GM18508 (cell line): Measurements from ENCODE around the gene MAPT.
"Not testable (repeated sequence)": the region's sequence is repeated elsewhere in the genome, so short reads cannot be mapped to it uniquely, and the experiment has no call there.

Experiments
- ATAC-seq: cut with Tn5 transposase; IDR thresholded peaks from one replicate; pipeline ENCODE4 v1.9.1; 2021; ENCODE audit warnings: moderate number of reproducible peaks; ENCODE audit not compliant: insufficient read depth, unreplicated experiment

Gene MAPT

GRCh38 chr17:45857977-45858708 is 36.2 kb upstream of the MAPT start:
- no peak for ATAC-seq

DNA sequence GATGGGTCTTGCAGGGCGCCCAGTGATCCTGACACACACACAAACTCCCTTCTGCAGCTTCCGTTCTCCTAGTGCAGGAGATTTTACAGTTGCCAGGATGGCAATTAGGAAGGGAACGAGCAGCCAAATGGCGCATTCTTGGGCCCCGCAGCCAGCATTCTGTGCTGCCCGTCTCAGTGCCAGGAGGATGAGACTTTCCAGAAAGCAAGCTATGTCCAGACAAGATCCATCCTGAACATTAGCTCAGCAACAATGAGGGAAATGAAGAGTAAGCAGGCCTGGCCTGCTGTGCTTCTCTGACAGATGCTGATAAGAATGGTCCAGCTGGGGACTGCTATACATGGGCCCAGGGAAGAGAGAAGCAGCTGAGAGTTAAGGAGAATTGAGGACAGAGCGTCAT is 33.2 kb upstream of the MAPT start:
- ATAC-seq: no peak

GRCh38 chr17:45862127-45862526 is 32.2 kb upstream of the MAPT start:
- ATAC-seq: not testable (repeated sequence)

- no peak for ATAC-seq
Measured at GRCh38 chr17:45863857-45864654, 30.3 kb upstream of the MAPT start.

GRCh38 chr17:45867171-45867570 is 27.2 kb upstream of the MAPT start:
- no peak for ATAC-seq

GRCh38 chr17:45867702-45868101 is 26.7 kb upstream of the MAPT start:
- ATAC-seq: no peak

DNA sequence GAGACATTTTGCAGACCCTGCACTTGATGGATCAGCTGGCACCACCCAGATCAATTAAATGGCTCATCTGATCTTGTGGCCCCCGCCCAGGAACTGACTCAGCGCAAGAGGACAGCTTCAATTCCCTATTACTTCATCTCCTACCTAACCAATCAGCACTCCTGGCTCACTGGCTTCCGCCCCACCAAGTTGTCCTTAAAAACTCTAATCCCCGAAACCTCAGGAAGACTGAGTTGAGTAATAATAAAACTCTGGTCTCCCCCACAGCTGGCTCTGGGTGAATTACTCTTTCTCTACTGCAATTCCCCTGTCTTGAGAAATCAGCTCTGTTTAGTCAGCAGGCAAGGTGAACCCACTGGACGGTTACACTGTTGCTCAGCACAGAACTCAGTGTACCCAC is 26.1 kb upstream of the MAPT start:
- no peak for ATAC-seq

- ATAC-seq: no peak
Measured at GRCh38 chr17:45869676-45870341, 24.5 kb upstream of the MAPT start.

DNA sequence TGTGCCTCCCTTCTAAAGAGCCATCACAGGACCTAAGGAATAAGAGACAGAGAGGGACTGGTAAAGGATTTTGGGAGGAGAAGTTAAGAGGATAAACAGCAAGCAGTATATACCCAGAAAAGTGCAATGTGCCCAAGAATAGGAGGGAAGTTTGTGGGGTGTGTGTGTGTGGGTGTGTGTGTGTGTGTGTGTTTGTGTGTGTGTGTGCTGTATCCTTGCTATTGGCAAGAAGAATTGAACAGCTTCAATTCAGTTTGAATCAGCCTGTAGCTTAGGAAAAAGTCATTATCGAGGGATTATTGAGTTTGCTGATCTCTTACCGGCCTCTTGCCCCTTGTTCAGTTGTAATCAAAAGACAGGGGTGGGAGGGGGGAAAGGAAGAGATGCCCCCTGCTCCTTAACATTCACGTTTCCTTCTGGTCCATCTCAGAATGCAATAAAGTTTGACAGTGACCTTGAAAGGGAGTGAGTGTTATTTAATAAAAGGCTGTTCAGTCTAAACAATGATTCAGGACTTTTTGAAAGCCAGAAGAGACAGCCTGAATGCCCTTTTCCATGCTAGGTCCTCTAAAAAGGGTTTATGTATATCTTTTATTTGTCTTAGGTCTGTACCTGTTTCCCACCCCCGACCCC is 23.9 kb upstream of the MAPT start:
- ATAC-seq: no peak

GRCh38 chr17:45871718-45872117 is 22.6 kb upstream of the MAPT start:
- no peak for ATAC-seq

DNA sequence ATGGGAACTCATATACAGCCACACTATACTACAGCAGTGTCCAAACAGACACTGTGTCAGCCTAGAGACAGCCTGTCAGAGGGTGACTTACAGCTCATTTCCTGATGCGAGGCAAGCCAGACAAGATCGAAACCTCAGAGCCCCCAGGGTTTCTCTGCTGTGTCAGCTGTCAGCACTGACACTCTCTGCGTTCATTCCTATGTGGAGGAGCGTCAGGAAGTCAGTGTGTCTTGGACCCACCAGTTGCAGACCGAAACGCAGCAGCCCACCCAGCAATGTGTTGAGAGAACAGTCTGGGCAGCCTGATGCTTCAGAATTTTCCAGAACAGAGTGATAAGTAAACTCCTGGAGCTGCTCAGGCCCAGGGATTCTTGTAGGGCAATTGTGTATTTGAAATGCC is 20.6 kb upstream of the MAPT start:
- no peak for ATAC-seq

DNA sequence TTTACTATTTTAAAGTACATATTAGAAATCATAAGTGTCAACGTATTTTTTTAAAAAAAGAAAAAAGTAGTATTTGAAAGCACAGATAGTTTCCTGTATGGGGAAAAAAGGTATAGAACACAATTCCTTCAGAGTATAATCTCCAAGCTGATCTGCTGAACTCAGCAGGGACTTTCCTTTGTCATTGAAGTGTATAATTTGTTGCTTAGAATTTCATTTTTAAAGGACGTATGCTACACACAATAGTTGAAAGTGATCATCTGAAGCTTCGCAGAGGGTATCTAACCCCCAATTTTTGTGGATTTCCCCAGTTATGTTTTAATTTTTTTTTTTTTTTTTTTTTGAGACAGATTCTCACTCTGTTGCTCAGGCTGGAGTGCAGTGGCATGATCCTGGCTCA is 20.2 kb upstream of the MAPT start:
- no peak for ATAC-seq

GRCh38 chr17:45876539-45876938 is 17.8 kb upstream of the MAPT start:
- no peak for ATAC-seq

- no peak for ATAC-seq
Measured at GRCh38 chr17:45877467-45877866, 16.9 kb upstream of the MAPT start.

DNA sequence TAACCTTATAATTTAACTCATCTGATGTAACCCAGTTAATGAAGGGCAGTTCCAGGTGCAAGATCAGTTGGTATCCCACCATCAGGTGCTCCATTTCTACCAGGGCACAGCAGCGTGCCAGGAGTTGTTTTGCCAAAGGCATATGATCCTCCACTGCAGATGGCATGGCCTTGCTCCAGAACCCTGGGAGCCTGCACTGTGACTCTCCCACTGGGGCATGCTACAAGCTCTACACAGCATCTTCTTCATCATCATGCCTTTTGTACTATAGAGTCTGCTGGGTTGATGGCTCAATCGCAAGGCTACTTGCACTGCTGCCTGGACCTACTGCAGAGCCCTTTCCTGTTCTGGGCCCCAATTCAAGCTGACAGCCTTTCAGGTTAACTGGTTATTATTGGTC is 11.3 kb upstream of the MAPT start:
- no peak for ATAC-seq

DNA sequence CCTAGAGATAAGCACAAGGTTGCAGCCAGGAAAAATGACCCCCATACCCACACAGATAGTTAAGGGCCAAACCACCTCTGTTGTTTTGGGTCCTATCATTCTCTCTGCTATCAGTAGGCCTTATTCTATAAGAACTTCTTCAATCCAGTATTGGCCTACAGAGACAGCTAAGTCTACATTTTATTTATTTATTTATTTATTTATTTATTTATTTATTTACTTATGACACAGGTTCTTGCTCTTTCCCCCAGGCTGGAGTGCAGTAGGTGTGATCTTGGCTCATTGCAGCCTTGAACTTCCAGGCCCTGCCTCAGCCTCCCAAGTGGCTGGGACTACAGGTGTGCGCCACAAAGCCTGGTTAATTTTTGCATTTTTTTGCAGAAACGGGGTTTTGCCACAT is 7.5 kb upstream of the MAPT start:
- ATAC-seq: no peak

GRCh38 chr17:45888392-45888791 is 6.0 kb upstream of the MAPT start:
- no peak for ATAC-seq

DNA sequence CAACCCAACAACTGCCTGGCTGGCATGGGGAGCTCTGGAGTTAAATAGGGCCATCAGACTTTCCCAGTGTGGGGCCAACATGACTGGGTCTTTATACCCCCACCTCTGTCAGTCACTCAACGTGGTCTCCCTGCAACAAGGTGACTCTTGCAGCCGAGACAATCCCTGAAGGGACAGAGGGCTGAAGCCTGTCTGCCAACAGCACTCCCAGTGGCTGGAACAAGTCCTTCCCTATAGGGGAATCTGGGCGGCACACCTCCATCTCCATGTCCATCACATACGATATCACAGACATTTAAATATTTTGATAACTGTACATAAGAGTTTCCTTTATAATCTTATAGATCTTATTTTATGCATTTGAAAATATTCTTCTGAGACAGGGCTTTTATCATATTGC is 4.8 kb upstream of the MAPT start:
- no peak for ATAC-seq

GRCh38 chr17:45893725-45894021 is 681 bp upstream of the MAPT start:
- no peak for ATAC-seq

DNA sequence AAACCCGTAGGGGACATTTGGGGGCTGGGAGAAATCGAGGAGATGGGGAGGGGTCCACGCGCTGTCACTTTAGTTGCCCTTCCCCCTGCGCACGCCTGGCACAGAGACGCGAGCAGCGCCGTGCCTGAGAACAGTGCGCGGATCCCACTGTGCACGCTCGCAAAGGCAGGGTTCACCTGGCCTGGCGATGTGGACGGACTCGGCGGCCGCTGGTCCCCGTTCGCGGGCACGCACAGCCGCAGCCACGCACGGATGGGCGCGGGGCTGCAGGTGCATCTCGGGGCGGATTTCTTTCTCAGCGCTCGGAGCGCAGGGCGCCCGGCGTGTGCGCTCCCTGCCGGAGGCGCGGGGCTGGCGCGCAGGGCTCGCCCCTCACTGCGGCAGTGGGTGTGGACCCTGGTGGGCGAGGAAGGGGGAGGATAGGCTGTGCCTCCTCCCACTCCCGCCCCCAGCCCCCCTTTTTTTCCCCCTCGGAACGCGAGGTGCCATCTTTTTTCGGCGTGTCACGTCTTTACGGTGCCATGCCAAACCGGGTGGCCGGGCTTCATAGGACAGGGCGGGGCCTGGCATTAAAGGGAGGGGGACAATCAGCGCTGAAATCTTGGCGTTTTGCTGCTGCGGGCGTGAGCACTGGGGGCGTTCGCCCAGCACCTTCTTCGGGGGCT is 1.1 kb downstream of the MAPT start:
- ATAC-seq: no peak
